HTR-8/SVneo (cell line): Measurements from ENCODE around the gene PKNOX1.
"Not testable (repeated sequence)": the region's sequence is repeated elsewhere in the genome, so short reads cannot be mapped to it uniquely, and the experiment has no call there.

Experiments
- DNase-seq: peaks from one replicate; pipeline ENCODE4 v3.0.0; 2011; ENCODE audit warnings: low spot score, mixed read lengths; ENCODE audit not compliant: insufficient read length
- FAIRE-seq: peaks from 2 replicates; lab custom pipeline; 2011; peaks lifted over from hg19 to GRCh38; lab: Jason Lieb, UNC

The PKNOX1 gene

GRCh38 chr21:43012596-43012995 lies 38.2 kb downstream of the PKNOX1 start:
- DNase-seq (no peak), FAIRE-seq (no peak)

- DNase-seq (no peak), FAIRE-seq (no peak)
Observed at GRCh38 chr21:43015906-43016540, 41.7 kb downstream of the PKNOX1 start.

GRCh38 chr21:43016728-43017127 lies 42.4 kb downstream of the PKNOX1 start:
- no peak for FAIRE-seq
- DNase-seq: no peak

GRCh38 chr21:43018519-43018918 lies 44.2 kb downstream of the PKNOX1 start:
- DNase-seq (no peak), FAIRE-seq (no peak)

GRCh38 chr21:43020177-43020576 lies 45.8 kb downstream of the PKNOX1 start:
- FAIRE-seq (no peak), DNase-seq (no peak)

GRCh38 chr21:43020771-43021170 lies 46.4 kb downstream of the PKNOX1 start:
- no peak for FAIRE-seq
- DNase-seq: no peak

GRCh38 chr21:43021191-43021590 lies 46.8 kb downstream of the PKNOX1 start:
- FAIRE-seq: no peak

GRCh38 chr21:43021756-43022600 lies 47.6 kb downstream of the PKNOX1 start:
- DNase-seq (no peak), FAIRE-seq (no peak)

More at GRCh38 chr21:43021191-43021590, 46.8 kb downstream of the PKNOX1 start:
- DNase-seq: no peak

GRCh38 chr21:43023175-43023574 lies 48.8 kb downstream of the PKNOX1 start:
- FAIRE-seq: no peak

GRCh38 chr21:43024439-43025136 lies 50.2 kb downstream of the PKNOX1 start:
- DNase-seq: no peak
- no peak for FAIRE-seq

More at GRCh38 chr21:43023175-43023574, 48.8 kb downstream of the PKNOX1 start:
- DNase-seq: no peak

- FAIRE-seq: no peak
- no peak for DNase-seq
Observed at GRCh38 chr21:43025636-43026180, 51.3 kb downstream of the PKNOX1 start.

GRCh38 chr21:43027846-43028731 lies 53.7 kb downstream of the PKNOX1 start:
- DNase-seq (no peak), FAIRE-seq (no peak)

- FAIRE-seq: no peak
- no peak for DNase-seq
Observed at GRCh38 chr21:43029785-43030184, 55.4 kb downstream of the PKNOX1 start.

- no peak for FAIRE-seq
Observed at GRCh38 chr21:43031121-43031619, 56.8 kb downstream of the PKNOX1 start.

GRCh38 chr21:43034101-43034500 lies 59.7 kb downstream of the PKNOX1 start:
- no peak for DNase-seq
- FAIRE-seq: no peak

More at GRCh38 chr21:43031121-43031619, 56.8 kb downstream of the PKNOX1 start:
- DNase-seq: no peak

- DNase-seq: no peak
- no peak for FAIRE-seq
Observed at GRCh38 chr21:43034826-43035225, 60.5 kb downstream of the PKNOX1 start.

- DNase-seq, FAIRE-seq: not testable (repeated sequence)
Observed at GRCh38 chr21:43036889-43037288, 62.5 kb downstream of the PKNOX1 start.

GRCh38 chr21:43037918-43038658 lies 63.7 kb downstream of the PKNOX1 start:
- not testable (repeated sequence) for FAIRE-seq, DNase-seq

GRCh38 chr21:43038659-43039044 lies 64.3 kb downstream of the PKNOX1 start:
- not testable (repeated sequence) for DNase-seq, FAIRE-seq
